ENCODE data around the gene CA6. TPM values are rescaled to one million over a fixed set of nuclear protein-coding genes. Genes with fewer than 3 reads are reported as not detected.
"Not testable (repeated sequence)": the region's sequence is repeated elsewhere in the genome, so short reads cannot be mapped to it uniquely, and the experiment has no call there.

Gene CA6
- polyA plus RNA-seq, result not detected
- long read RNA-seq, donor 1, result 0 reads
- long read RNA-seq, donor 2, result 0 reads
- long read RNA-seq, donor 3, result 0 reads
- long read RNA-seq, donor 4, result 0 reads
- long read RNA-seq, donor 5, result 0 reads
- long read RNA-seq, donor 6, result 0 reads
- long read RNA-seq, donor 7, result 0 reads
- long read RNA-seq, donor 8, result 0 reads
- long read RNA-seq, donor 9, result 0 reads
- long read RNA-seq, donor 10, result 0 reads
- long read RNA-seq, donor 11, result 0 reads

GRCh38 chr1:8945568-8945967 is at the start of gene CA6:
TSS of gene CA6 (plus strand) at chr1:8945868. CDS start at chr1:8945887, 19 bp downstream.
- H3K4me3 ChIP-seq (ENCODE audit: low read length), result no peak within 1 kb of the TSS
- no peaks in the 10 kb centered on the region for H3K4me1 ChIP-seq (ENCODE audit: control insufficient read depth, insufficient read depth, low read length)
- H3K9me3 ChIP-seq (ENCODE audit: control insufficient read depth, low read depth, low read length), result no peaks in the 10 kb centered on the region
- no peaks in the 10 kb centered on the region for H3K27me3 ChIP-seq (ENCODE audit: control insufficient read depth, insufficient read depth, low read length)
- WGBS (ENCODE audit: insufficient coverage, low lambda C conversion rate), result 100% methylated on average over 4 of the region's 8 CpGs
- no peak for DNase-seq
- H3K36me3 ChIP-seq (ENCODE audit: control insufficient read depth, insufficient read depth, low read length), result no peaks in the 10 kb centered on the region
- H3K27ac ChIP-seq (ENCODE audit: low read length), result no peak within 1 kb of the TSS

GRCh38 chr1:8896775-8897174 is 48.9 kb upstream of the CA6 start:
- H3K36me3 ChIP-seq (ENCODE audit: control insufficient read depth, insufficient read depth, low read length); DNase-seq; H3K9me3 ChIP-seq (ENCODE audit: control insufficient read depth, low read depth, low read length); H3K4me1 ChIP-seq (ENCODE audit: control insufficient read depth, insufficient read depth, low read length); H3K27me3 ChIP-seq (ENCODE audit: control insufficient read depth, insufficient read depth, low read length); H3K4me3 ChIP-seq (ENCODE audit: low read length); H3K27ac ChIP-seq (ENCODE audit: low read length): not testable (repeated sequence)
- 80% methylated on average over 1 of the region's 3 CpGs for WGBS (ENCODE audit: insufficient coverage, low lambda C conversion rate)

- H3K9me3 ChIP-seq (ENCODE audit: control insufficient read depth, low read depth, low read length); H3K27ac ChIP-seq (ENCODE audit: low read length); H3K36me3 ChIP-seq (ENCODE audit: control insufficient read depth, insufficient read depth, low read length); H3K4me1 ChIP-seq (ENCODE audit: control insufficient read depth, insufficient read depth, low read length); DNase-seq; H3K4me3 ChIP-seq (ENCODE audit: low read length); H3K27me3 ChIP-seq (ENCODE audit: control insufficient read depth, insufficient read depth, low read length): not testable (repeated sequence)
- WGBS (ENCODE audit: insufficient coverage, low lambda C conversion rate), result no CpG with 5 or more reads among the region's 4 CpGs
These were observed 48.2 kb upstream of the CA6 start for GRCh38 chr1:8897505-8897904.

GRCh38 chr1:8898418-8898817 is 47.2 kb upstream of the CA6 start:
- H3K4me1 ChIP-seq (ENCODE audit: control insufficient read depth, insufficient read depth, low read length); DNase-seq; H3K9me3 ChIP-seq (ENCODE audit: control insufficient read depth, low read depth, low read length); H3K36me3 ChIP-seq (ENCODE audit: control insufficient read depth, insufficient read depth, low read length); H3K27me3 ChIP-seq (ENCODE audit: control insufficient read depth, insufficient read depth, low read length); H3K4me3 ChIP-seq (ENCODE audit: low read length); H3K27ac ChIP-seq (ENCODE audit: low read length): not testable (repeated sequence)
- no CpG with 5 or more reads among the region's 5 CpGs for WGBS (ENCODE audit: insufficient coverage, low lambda C conversion rate)

- no peak overlapping the region for H3K4me3 ChIP-seq (ENCODE audit: low read length)
- no peaks in the 10 kb centered on the region for H3K36me3 ChIP-seq (ENCODE audit: control insufficient read depth, insufficient read depth, low read length)
- WGBS (ENCODE audit: insufficient coverage, low lambda C conversion rate), result 100% methylated on average over 1 of the region's 7 CpGs
- H3K9me3 ChIP-seq (ENCODE audit: control insufficient read depth, low read depth, low read length), result no peaks in the 10 kb centered on the region
- no peak for DNase-seq
- no peak overlapping the region for H3K27ac ChIP-seq (ENCODE audit: low read length)
- H3K4me1 ChIP-seq (ENCODE audit: control insufficient read depth, insufficient read depth, low read length), result peaks cover 3% of the 10 kb centered on the region
- no peaks in the 10 kb centered on the region for H3K27me3 ChIP-seq (ENCODE audit: control insufficient read depth, insufficient read depth, low read length)
These were observed 46.6 kb upstream of the CA6 start for GRCh38 chr1:8899046-8899445.

- not testable (repeated sequence) for DNase-seq; H3K27me3 ChIP-seq (ENCODE audit: control insufficient read depth, insufficient read depth, low read length); H3K4me1 ChIP-seq (ENCODE audit: control insufficient read depth, insufficient read depth, low read length); H3K9me3 ChIP-seq (ENCODE audit: control insufficient read depth, low read depth, low read length); H3K36me3 ChIP-seq (ENCODE audit: control insufficient read depth, insufficient read depth, low read length); H3K4me3 ChIP-seq (ENCODE audit: low read length); H3K27ac ChIP-seq (ENCODE audit: low read length)
- WGBS (ENCODE audit: insufficient coverage, low lambda C conversion rate), result no CpG with 5 or more reads among the region's 4 CpGs
These were observed 45.0 kb upstream of the CA6 start for GRCh38 chr1:8900684-8901083.

GRCh38 chr1:8902765-8903164 is 42.9 kb upstream of the CA6 start:
- no peak for DNase-seq
- WGBS (ENCODE audit: insufficient coverage, low lambda C conversion rate), result no CpG with 5 or more reads among the region's 5 CpGs
- Histone ChIP-seq H3K9me3 (ENCODE audit: control insufficient read depth, low read depth, low read length) (no peaks in the 10 kb centered on the region), H3K27ac (ENCODE audit: low read length) (no peak overlapping the region), H3K4me1 (ENCODE audit: control insufficient read depth, insufficient read depth, low read length) (peaks cover 3% of the 10 kb centered on the region), H3K36me3 (ENCODE audit: control insufficient read depth, insufficient read depth, low read length) (no peaks in the 10 kb centered on the region), H3K27me3 (ENCODE audit: control insufficient read depth, insufficient read depth, low read length) (no peaks in the 10 kb centered on the region), H3K4me3 (ENCODE audit: low read length) (no peak overlapping the region)

GRCh38 chr1:8903410-8903809 is 42.3 kb upstream of the CA6 start:
- Histone ChIP-seq H3K27ac (ENCODE audit: low read length) (no peak overlapping the region), H3K4me1 (ENCODE audit: control insufficient read depth, insufficient read depth, low read length) (peaks cover 3% of the 10 kb centered on the region)
- WGBS (ENCODE audit: insufficient coverage, low lambda C conversion rate), result 100% methylated on average over 2 of the region's 6 CpGs

GRCh38 chr1:8903908-8904650 is 41.6 kb upstream of the CA6 start:
- Histone ChIP-seq H3K9me3 (ENCODE audit: control insufficient read depth, low read depth, low read length) (no peaks in the 10 kb centered on the region), H3K4me3 (ENCODE audit: low read length) (no peak overlapping the region), H3K36me3 (ENCODE audit: control insufficient read depth, insufficient read depth, low read length) (no peaks in the 10 kb centered on the region), H3K27me3 (ENCODE audit: control insufficient read depth, insufficient read depth, low read length) (no peaks in the 10 kb centered on the region), H3K4me1 (ENCODE audit: control insufficient read depth, insufficient read depth, low read length) (peaks cover 3% of the 10 kb centered on the region), H3K27ac (ENCODE audit: low read length) (no peak overlapping the region)
- WGBS (ENCODE audit: insufficient coverage, low lambda C conversion rate), result no CpG with 5 or more reads among the region's 6 CpGs
- DNase-seq, result no peak

More at GRCh38 chr1:8903410-8903809, 42.3 kb upstream of the CA6 start:
- DNase-seq, result no peak
- Histone ChIP-seq H3K9me3 (ENCODE audit: control insufficient read depth, low read depth, low read length) (no peaks in the 10 kb centered on the region), H3K4me3 (ENCODE audit: low read length) (no peak overlapping the region), H3K36me3 (ENCODE audit: control insufficient read depth, insufficient read depth, low read length) (no peaks in the 10 kb centered on the region), H3K27me3 (ENCODE audit: control insufficient read depth, insufficient read depth, low read length) (no peaks in the 10 kb centered on the region)

- no peaks in the 10 kb centered on the region for H3K27me3 ChIP-seq (ENCODE audit: control insufficient read depth, insufficient read depth, low read length)
- DNase-seq, result no peak
- no peak overlapping the region for H3K27ac ChIP-seq (ENCODE audit: low read length)
- no peaks in the 10 kb centered on the region for H3K4me1 ChIP-seq (ENCODE audit: control insufficient read depth, insufficient read depth, low read length)
- 100% methylated on average over 2 of the region's 9 CpGs for WGBS (ENCODE audit: insufficient coverage, low lambda C conversion rate)
- no peak overlapping the region for H3K4me3 ChIP-seq (ENCODE audit: low read length)
- no peaks in the 10 kb centered on the region for H3K36me3 ChIP-seq (ENCODE audit: control insufficient read depth, insufficient read depth, low read length)
- peaks cover 2% of the 10 kb centered on the region for H3K9me3 ChIP-seq (ENCODE audit: control insufficient read depth, low read depth, low read length)
These were observed 40.0 kb upstream of the CA6 start for GRCh38 chr1:8905582-8906191.
